ENCODE results near the gene SLC39A11. TPM values are rescaled to one million over a fixed set of nuclear protein-coding genes. Genes with fewer than 3 reads are reported as not detected.
"Not testable (repeated sequence)": the region's sequence is repeated elsewhere in the genome, so short reads cannot be mapped to it uniquely, and the experiment has no call there.

SLC39A11 gene
- total RNA-seq, 1 experiment from 2014 or later: 18.3 TPM

GRCh38 chr17:73007407-73007806 lies 85.1 kb downstream of the SLC39A11 start:
- DNase-seq (ENCODE audit: low read depth): peak; percentile 40

- DNase-seq (ENCODE audit: low read depth): no peak
Measured at GRCh38 chr17:73005360-73005759, 87.1 kb downstream of the SLC39A11 start.

GRCh38 chr17:73003487-73003886 lies 89.0 kb downstream of the SLC39A11 start:
- no peak for DNase-seq (ENCODE audit: low read depth)

GRCh38 chr17:73000832-73001231 lies 91.7 kb downstream of the SLC39A11 start:
- DNase-seq (ENCODE audit: low read depth): no peak

GRCh38 chr17:72999474-72999873 lies 93.0 kb downstream of the SLC39A11 start:
- not testable (repeated sequence) for DNase-seq (ENCODE audit: low read depth)

- no peak for DNase-seq (ENCODE audit: low read depth)
Measured at GRCh38 chr17:72998343-72998742, 94.1 kb downstream of the SLC39A11 start.

- no peak for DNase-seq (ENCODE audit: low read depth)
Measured at GRCh38 chr17:72997559-72997958, 94.9 kb downstream of the SLC39A11 start.

GRCh38 chr17:72996791-72997190 lies 95.7 kb downstream of the SLC39A11 start:
- no peak for DNase-seq (ENCODE audit: low read depth)

GRCh38 chr17:72995008-72995656 lies 97.4 kb downstream of the SLC39A11 start:
- DNase-seq (ENCODE audit: low read depth): no peak

- peak; percentile 64 for DNase-seq (ENCODE audit: low read depth)
Measured at GRCh38 chr17:72992783-72993467, 99.6 kb downstream of the SLC39A11 start.

GRCh38 chr17:72991651-72992050 lies 100.8 kb downstream of the SLC39A11 start:
- no peak for DNase-seq (ENCODE audit: low read depth)

GRCh38 chr17:72989074-72989610 lies 103.3 kb downstream of the SLC39A11 start:
- DNase-seq (ENCODE audit: low read depth): no peak

GRCh38 chr17:72988451-72988850 lies 104.0 kb downstream of the SLC39A11 start:
- DNase-seq (ENCODE audit: low read depth): no peak

- DNase-seq (ENCODE audit: low read depth): no peak
Measured at GRCh38 chr17:72987166-72987565, 105.3 kb downstream of the SLC39A11 start.

- DNase-seq (ENCODE audit: low read depth): peak; percentile 86
Measured at GRCh38 chr17:72985882-72986720, 106.4 kb downstream of the SLC39A11 start.

GRCh38 chr17:72984926-72985325 lies 107.6 kb downstream of the SLC39A11 start:
- peak; percentile 74 for DNase-seq (ENCODE audit: low read depth)

GRCh38 chr17:72984145-72984925 lies 108.2 kb downstream of the SLC39A11 start:
- peak; percentile 95 for DNase-seq (ENCODE audit: low read depth)

- no peak for DNase-seq (ENCODE audit: low read depth)
Measured at GRCh38 chr17:72982680-72983079, 109.8 kb downstream of the SLC39A11 start.

- DNase-seq (ENCODE audit: low read depth): no peak
Measured at GRCh38 chr17:72978593-72979218, 113.8 kb downstream of the SLC39A11 start.

- peak; percentile 87 for DNase-seq (ENCODE audit: low read depth)
Measured at GRCh38 chr17:72977771-72978417, 114.6 kb downstream of the SLC39A11 start.

All from Daoy (cell line).